Endothelial cell (in vitro differentiated cells): ENCODE data around the gene MCU. TPM values are rescaled to one million over a fixed set of nuclear protein-coding genes. Genes with fewer than 3 reads are reported as not detected.

Experiments used
- DNase-seq: peaks from one replicate; pipeline ENCODE4 v3.0.0; 2021; ENCODE audit warnings: low spot score
- H3K27ac Mint-ChIP-seq: one replicate; pipeline ENCODE4 v1.8.0; 2021; ENCODE audit warnings: mixed read lengths, inconsistent platforms; ENCODE audit not compliant: unreplicated experiment
- H3K27me3 Mint-ChIP-seq: one replicate; pipeline ENCODE4 v1.8.0; 2021; ENCODE audit warnings: mild to moderate bottlenecking, moderate library complexity, mixed read lengths, inconsistent platforms; ENCODE audit not compliant: unreplicated experiment
- H3K36me3 Mint-ChIP-seq: one replicate; pipeline ENCODE4 v1.8.0; 2021; ENCODE audit warnings: mild to moderate bottlenecking, low read depth, mixed read lengths, inconsistent platforms; ENCODE audit not compliant: unreplicated experiment
- H3K4me1 Mint-ChIP-seq: one replicate; pipeline ENCODE4 v1.8.0; 2021; ENCODE audit warnings: mild to moderate bottlenecking, mixed read lengths, inconsistent platforms; ENCODE audit not compliant: unreplicated experiment
- H3K4me3 Mint-ChIP-seq: one replicate; pipeline ENCODE4 v1.8.0; 2021; ENCODE audit warnings: mild to moderate bottlenecking, mixed read lengths, inconsistent platforms; ENCODE audit not compliant: unreplicated experiment
- H3K9me3 Mint-ChIP-seq: one replicate; pipeline ENCODE4 v1.8.0; 2021; ENCODE audit warnings: mixed read lengths, inconsistent platforms; ENCODE audit not compliant: unreplicated experiment
- CTCF ChIP-seq: fragments of 200-600 bp; sonication (generic); IDR thresholded peaks from one replicate; pipeline ENCODE4 v1.5.0; 2021; ENCODE audit warnings: antibody characterized with exemption; ENCODE audit not compliant: unreplicated experiment
- total RNA-seq: library from RNA; stranded (reverse); fragmentation: NEBNext Ultra II Directional; extraction: Animal tissue kit (Norgen Biotek cat#: 25700); gene quantifications from one replicate; pipeline ENCODE4 v1.2.1, GENCODE V29; 2021; ENCODE audit not compliant: unreplicated experiment

The MCU gene
- total RNA-seq, 1 donor from 2014 or later = 39.6 TPM

GRCh38 chr10:72924351-72924750 is 232.4 kb downstream of the MCU start:
- Mint-ChIP-seq H3K9me3 (peaks cover 8% of the 10 kb centered on the region), H3K27me3 (no peaks in the 10 kb centered on the region), H3K4me1 (peaks cover 3% of the 10 kb centered on the region), H3K36me3 (peaks cover 30% of the 10 kb centered on the region), H3K4me3 (peak overlapping the region; percentile 47), H3K27ac (no peak overlapping the region)
- TF ChIP-seq CTCF = no peak
- DNase-seq = no peak

GRCh38 chr10:72925951-72926465 is 234.1 kb downstream of the MCU start:
- H3K4me1 Mint-ChIP-seq = peaks cover 3% of the 10 kb centered on the region
- H3K36me3 Mint-ChIP-seq = peaks cover 14% of the 10 kb centered on the region
- no peak overlapping the region for H3K4me3 Mint-ChIP-seq
- no peak overlapping the region for H3K27ac Mint-ChIP-seq
- TF ChIP-seq CTCF = no peak
- no peaks in the 10 kb centered on the region for H3K27me3 Mint-ChIP-seq
- no peak for DNase-seq
- peaks cover 3% of the 10 kb centered on the region for H3K9me3 Mint-ChIP-seq

- Mint-ChIP-seq H3K36me3 (peaks cover 4% of the 10 kb centered on the region), H3K9me3 (no peaks in the 10 kb centered on the region), H3K4me1 (peaks cover 3% of the 10 kb centered on the region), H3K27me3 (no peaks in the 10 kb centered on the region), H3K4me3 (no peak overlapping the region), H3K27ac (no peak overlapping the region)
- no peak for DNase-seq
- no peak for TF ChIP-seq CTCF
Observed at GRCh38 chr10:72927485-72927884, 235.5 kb downstream of the MCU start.

- Mint-ChIP-seq H3K9me3 (no peaks in the 10 kb centered on the region), H3K27me3 (no peaks in the 10 kb centered on the region), H3K4me1 (peaks cover 3% of the 10 kb centered on the region), H3K36me3 (peaks cover 3% of the 10 kb centered on the region), H3K27ac (no peak overlapping the region), H3K4me3 (no peak overlapping the region)
- no peak for DNase-seq
- no peak for TF ChIP-seq CTCF
Observed at GRCh38 chr10:72928798-72929197, 236.9 kb downstream of the MCU start.

GRCh38 chr10:72930276-72930675 is 238.3 kb downstream of the MCU start:
- Mint-ChIP-seq H3K27me3 (no peaks in the 10 kb centered on the region), H3K36me3 (peaks cover 3% of the 10 kb centered on the region), H3K4me1 (peaks cover 3% of the 10 kb centered on the region), H3K4me3 (no peak overlapping the region), H3K27ac (no peak overlapping the region), H3K9me3 (no peaks in the 10 kb centered on the region)
- no peak for TF ChIP-seq CTCF
- DNase-seq = no peak
